Fibroblast of upper back skin (primary cell): Measurements from ENCODE around the gene CHIC2.
"Not testable (repeated sequence)": the region's sequence is repeated elsewhere in the genome, so short reads cannot be mapped to it uniquely, and the experiment has no call there.

Experiments
- DNase-seq: peaks from one replicate; pipeline ENCODE4 v3.0.0-alpha.2; 2013

CHIC2 gene

GRCh38 chr4:54056360-54056759 lies 8.0 kb downstream of the CHIC2 start:
- no peak for DNase-seq

GRCh38 chr4:54055494-54055893 lies 8.9 kb downstream of the CHIC2 start:
- DNase-seq: no peak

- DNase-seq: no peak
These were observed 9.9 kb downstream of the CHIC2 start for GRCh38 chr4:54054501-54054900.

- DNase-seq: not testable (repeated sequence)
These were observed 11.1 kb downstream of the CHIC2 start for GRCh38 chr4:54053322-54053721.

GRCh38 chr4:54050214-54050904 lies 14.0 kb downstream of the CHIC2 start:
- DNase-seq: peak; percentile 58

GRCh38 chr4:54043630-54044029 lies 20.8 kb downstream of the CHIC2 start:
- not testable (repeated sequence) for DNase-seq

GRCh38 chr4:54041933-54042332 lies 22.5 kb downstream of the CHIC2 start:
- no peak for DNase-seq

GRCh38 chr4:54041100-54041499 lies 23.3 kb downstream of the CHIC2 start:
- no peak for DNase-seq

- no peak for DNase-seq
These were observed 26.3 kb downstream of the CHIC2 start for GRCh38 chr4:54038056-54038455.

GRCh38 chr4:54036184-54036583 lies 28.2 kb downstream of the CHIC2 start:
- DNase-seq: no peak

- no peak for DNase-seq
These were observed 31.8 kb downstream of the CHIC2 start for GRCh38 chr4:54032558-54033135.

- DNase-seq: no peak
These were observed 37.1 kb downstream of the CHIC2 start for GRCh38 chr4:54027311-54027710.

GRCh38 chr4:54025582-54025981 lies 38.8 kb downstream of the CHIC2 start:
- DNase-seq: no peak

GRCh38 chr4:54023019-54023418 lies 41.4 kb downstream of the CHIC2 start:
- DNase-seq: not testable (repeated sequence)

GRCh38 chr4:54017974-54018373 lies 46.4 kb downstream of the CHIC2 start:
- DNase-seq: no peak

- no peak for DNase-seq
These were observed 47.1 kb downstream of the CHIC2 start for GRCh38 chr4:54017308-54017707.

- DNase-seq: no peak
These were observed 47.9 kb downstream of the CHIC2 start for GRCh38 chr4:54016504-54016903.

GRCh38 chr4:54015423-54016030 lies 48.9 kb downstream of the CHIC2 start:
- DNase-seq: no peak

GRCh38 chr4:54014666-54015160 lies 49.7 kb downstream of the CHIC2 start:
- DNase-seq: no peak

- no peak for DNase-seq
These were observed 53.2 kb downstream of the CHIC2 start for GRCh38 chr4:54011201-54011600.

GRCh38 chr4:54006755-54007154 lies 57.6 kb downstream of the CHIC2 start:
- DNase-seq: no peak

- peak; percentile 10 for DNase-seq
These were observed 58.9 kb downstream of the CHIC2 start for GRCh38 chr4:54005475-54005874.

- DNase-seq: no peak
These were observed 59.9 kb downstream of the CHIC2 start for GRCh38 chr4:54004463-54004862.

GRCh38 chr4:54001668-54002365 lies 62.6 kb downstream of the CHIC2 start:
- no peak for DNase-seq
